Skeletal muscle cell (primary cell): ENCODE data around the gene BTK.

ENCODE experiments used
- DNase-seq: peaks from one replicate; pipeline ENCODE4 v3.0.0-alpha.2; 2010; ENCODE audit warnings: low read depth
- H3K4me3 ChIP-seq: 2 replicates; pipeline ENCODE4 v1.5.1; 2011; ENCODE audit warnings: low read depth, mild to moderate bottlenecking, control low read depth, low read length, moderate library complexity

Gene BTK

GRCh38 chrX:101385795-101386541 is at the start of gene BTK:
Gene BTK (minus strand): TSS chrX:101386191. CDS start chrX:101375284, 10,907 bp downstream.
- no peak for DNase-seq
- H3K4me3 ChIP-seq: no peak within 1 kb of the TSS

DNA sequence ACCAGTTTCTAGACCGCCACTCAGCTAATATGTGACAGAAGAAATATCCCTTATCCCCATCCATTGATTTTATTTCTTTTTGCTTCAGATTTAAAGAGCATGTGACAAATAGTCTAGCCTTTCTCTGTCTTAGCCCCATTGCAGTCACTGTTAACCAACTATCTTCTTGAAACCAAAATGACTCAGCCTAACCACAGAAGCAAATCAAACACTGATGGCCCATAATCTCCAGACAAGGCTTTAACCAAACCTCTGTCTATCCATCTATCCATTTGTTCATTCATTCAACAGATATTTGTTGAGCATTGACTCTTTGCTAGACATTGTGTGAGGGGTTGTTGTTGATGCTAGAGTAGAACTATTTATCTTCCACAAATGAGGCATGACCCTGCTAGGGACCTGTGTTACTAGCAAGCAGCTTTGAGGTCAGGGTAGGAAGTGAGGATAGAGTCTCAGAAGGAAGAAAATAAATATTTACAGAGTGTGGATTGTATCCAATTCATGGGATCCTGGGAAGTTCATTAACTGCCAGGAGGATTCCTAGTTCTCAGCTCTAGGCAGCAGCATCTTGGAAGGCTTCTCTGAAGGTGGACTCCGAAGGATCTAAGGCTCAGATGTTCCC is 44.6 kb upstream of the BTK start:
- DNase-seq: no peak

GRCh38 chrX:101429934-101430333 is 43.9 kb upstream of the BTK start:
- peak; percentile 40 for DNase-seq
- no peak overlapping the region for H3K4me3 ChIP-seq

More for the DNA sequence above, 44.6 kb upstream of the BTK start:
- no peak overlapping the region for H3K4me3 ChIP-seq

DNA sequence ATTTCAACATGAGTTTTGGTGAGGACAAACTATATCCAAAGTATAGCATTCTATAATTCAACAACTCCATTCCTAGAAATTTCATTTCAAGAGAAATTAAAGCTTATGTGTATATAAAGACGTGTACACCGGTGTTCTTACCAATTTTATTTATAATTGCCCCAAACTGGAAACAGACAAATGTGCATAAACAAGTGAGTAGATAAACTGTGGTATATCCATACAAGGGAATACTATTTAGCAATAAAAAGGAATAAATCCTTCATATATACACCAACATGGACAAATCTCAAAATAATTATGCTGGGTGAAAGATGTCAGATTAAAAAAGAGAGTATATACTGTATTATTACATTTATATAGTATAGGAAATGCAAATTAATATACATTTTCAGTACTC is 42.0 kb upstream of the BTK start:
- no peak overlapping the region for H3K4me3 ChIP-seq
- DNase-seq: no peak

GRCh38 chrX:101419489-101419888 is 33.5 kb upstream of the BTK start:
- no peak overlapping the region for H3K4me3 ChIP-seq
- no peak for DNase-seq

DNA sequence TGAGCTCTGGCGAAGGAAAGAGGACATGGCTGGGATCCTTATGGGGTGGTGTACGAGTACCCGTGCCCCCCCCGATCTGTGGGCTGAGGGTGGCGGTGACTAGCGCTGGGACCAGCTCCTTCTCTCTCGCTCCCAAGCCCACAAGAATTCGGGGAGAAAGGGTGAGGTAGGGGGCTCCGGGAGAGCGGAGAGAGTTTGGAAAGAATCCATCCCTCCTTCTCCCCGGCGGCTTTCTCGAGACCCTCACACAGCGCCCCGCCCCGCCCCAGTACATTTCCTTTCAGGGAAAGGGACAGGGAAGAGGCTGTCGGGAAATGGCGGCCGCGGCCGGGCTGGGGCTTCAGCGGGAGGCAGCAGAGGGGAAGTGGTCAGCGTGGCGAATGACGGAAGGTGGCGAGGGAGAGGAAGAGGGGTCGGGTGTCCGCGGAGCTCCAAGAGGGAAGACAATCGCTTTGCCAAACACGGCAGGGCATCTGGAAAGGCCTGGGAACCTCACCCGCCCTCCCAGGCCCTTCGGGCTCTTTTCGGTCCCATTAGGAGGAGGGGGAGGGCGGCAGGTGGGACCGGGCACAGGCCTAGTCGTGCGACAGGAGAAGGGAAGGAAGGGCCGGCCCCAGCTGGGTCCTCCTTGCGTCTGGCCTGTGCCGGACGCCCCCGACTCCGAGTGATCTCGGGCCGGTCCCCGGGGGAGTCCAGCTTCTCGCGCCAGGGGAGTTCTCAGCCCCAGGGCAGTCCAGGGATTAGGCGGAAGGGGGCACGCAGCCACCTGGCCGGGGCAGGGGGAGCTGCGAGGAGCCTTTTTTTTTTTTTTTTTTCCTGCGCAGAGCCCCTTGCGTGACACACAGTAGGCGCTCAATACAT is 32.2 kb upstream of the BTK start:
- DNase-seq: no peak
- H3K4me3 ChIP-seq: peak overlapping the region; percentile 51

GRCh38 chrX:101417190-101417589 is 31.2 kb upstream of the BTK start:
- no peak for DNase-seq

GRCh38 chrX:101416691-101417090 is 30.7 kb upstream of the BTK start:
- DNase-seq: no peak
- H3K4me3 ChIP-seq: no peak overlapping the region

More at GRCh38 chrX:101417190-101417589, 31.2 kb upstream of the BTK start:
- no peak overlapping the region for H3K4me3 ChIP-seq

GRCh38 chrX:101415180-101416145 is 29.5 kb upstream of the BTK start:
- H3K4me3 ChIP-seq: no peak overlapping the region
- DNase-seq: no peak

- no peak overlapping the region for H3K4me3 ChIP-seq
- no peak for DNase-seq
Measured at GRCh38 chrX:101411984-101412383, 26.0 kb upstream of the BTK start.

- no peak for DNase-seq
- H3K4me3 ChIP-seq: no peak overlapping the region
Measured at GRCh38 chrX:101410461-101410860, 24.5 kb upstream of the BTK start.

DNA sequence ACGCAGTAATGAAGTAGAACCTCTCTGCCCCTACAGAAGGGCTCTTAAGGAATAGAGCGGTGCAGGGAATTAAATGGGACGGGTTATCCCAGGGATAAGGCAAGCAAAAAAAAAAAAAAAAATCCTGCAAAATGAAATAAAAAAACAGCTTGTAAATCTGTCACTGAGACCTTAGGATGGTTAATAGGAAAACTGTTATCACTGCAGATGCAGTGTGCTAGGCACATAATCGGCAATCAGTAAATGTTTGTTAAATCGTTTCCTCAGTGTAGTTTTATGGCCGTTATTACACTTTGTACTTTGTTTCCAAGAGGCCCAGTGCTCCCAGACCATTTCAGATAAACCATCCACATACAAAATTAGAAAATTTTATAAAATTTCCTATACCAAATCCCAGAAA is 23.1 kb upstream of the BTK start:
- peak overlapping the region; percentile 66 for H3K4me3 ChIP-seq
- DNase-seq: no peak

- DNase-seq: no peak
- H3K4me3 ChIP-seq: peak overlapping the region; percentile 66
Measured at GRCh38 chrX:101408532-101408841, 22.5 kb upstream of the BTK start.

- H3K4me3 ChIP-seq: peak within 1 kb of the TSS; percentile 76
- peak; percentile 96 for DNase-seq
Measured at GRCh38 chrX:101407748-101408531, 21.9 kb upstream of the BTK start, which contains the start of the genes GLA and HNRNPH2. Gene GLA (minus strand): TSS chrX:101407925. CDS start chrX:101407903, 22 bp downstream. Gene HNRNPH2 (plus strand): TSS chrX:101408222. CDS start chrX:101411989, 3,767 bp downstream.

DNA sequence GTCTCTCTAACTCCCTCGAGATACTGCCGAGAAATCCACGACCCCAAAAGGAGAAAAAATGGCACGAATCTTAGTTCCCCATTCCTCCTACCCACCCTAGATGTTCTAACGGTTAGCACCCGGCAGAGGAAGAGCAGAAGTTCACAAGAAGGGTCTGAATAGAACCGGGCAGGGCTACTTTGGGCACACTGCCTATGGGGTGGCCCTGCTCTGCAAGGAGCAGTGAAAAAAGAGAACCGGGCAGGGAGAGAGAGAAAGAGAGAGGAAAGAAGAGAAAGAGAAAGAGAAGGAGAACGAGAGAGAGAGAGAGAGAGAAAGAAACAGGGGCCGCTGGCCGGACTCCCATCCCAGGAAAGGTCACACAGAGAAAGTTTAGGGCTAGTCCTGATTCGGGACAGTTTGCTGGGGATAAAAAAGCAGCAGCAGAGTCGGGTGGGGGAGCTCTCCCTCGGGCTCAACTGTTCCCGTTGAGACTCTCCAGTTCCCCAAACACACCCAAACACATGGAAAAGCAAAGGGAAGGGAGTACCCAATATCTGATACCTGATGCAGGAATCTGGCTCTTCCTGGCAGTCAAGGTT is 21.3 kb upstream of the BTK start:
- peak overlapping the region; percentile 76 for H3K4me3 ChIP-seq
- no peak for DNase-seq

DNA sequence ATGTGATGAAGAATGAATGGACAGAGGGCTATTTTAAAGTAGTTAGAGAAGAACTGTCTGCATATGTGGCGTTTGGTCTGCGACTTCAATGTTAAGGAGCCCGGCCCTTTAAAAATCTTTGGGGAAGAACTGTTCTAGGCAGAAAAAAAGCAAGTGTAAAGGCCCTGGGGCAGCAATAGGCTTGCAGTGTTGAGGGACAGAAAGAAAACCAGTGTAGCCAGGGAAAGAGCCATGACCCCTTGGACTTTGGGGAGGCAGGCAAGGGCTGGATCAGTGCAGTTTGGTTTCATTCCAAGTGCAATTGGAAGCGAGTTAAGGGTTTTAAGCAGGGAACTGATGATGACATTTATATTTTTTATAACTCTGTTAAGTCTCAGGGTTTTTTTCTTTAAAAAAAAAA is 13.8 kb upstream of the BTK start:
- DNase-seq: no peak
- H3K4me3 ChIP-seq: no peak overlapping the region

DNA sequence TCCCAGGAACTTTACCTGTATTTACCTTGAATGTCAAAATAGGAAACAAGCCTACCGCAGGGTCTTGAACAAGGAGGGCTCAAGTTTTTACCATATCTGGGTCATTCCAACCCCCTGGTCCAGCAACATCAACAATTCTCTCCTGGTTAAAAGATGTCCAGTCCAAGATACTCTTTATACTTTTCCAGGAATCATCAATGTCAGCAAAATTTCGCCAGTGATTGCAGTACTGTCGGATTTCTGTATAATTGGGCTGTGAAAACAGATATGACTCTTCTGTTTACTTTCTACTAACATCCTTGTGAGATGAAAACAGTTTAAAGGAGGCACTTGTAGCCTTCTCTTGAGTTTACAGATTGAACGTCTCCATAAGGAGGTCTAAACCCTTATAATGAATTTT is 12.7 kb upstream of the BTK start:
- no peak overlapping the region for H3K4me3 ChIP-seq
- no peak for DNase-seq

GRCh38 chrX:101397779-101398178 is 11.8 kb upstream of the BTK start:
- H3K4me3 ChIP-seq: no peak overlapping the region
- DNase-seq: no peak
